Forelimb muscle (tissue), 1 donor: ENCODE results near the gene TRIM43B. TPM values are rescaled to one million over a fixed set of nuclear protein-coding genes. Genes with fewer than 3 reads are reported as not detected.
"Not testable (repeated sequence)": the region's sequence is repeated elsewhere in the genome, so short reads cannot be mapped to it uniquely, and the experiment has no call there.

Source experiments
- DNase-seq: peaks from one replicate; pipeline ENCODE4 v3.0.0-alpha.2; 2013; ENCODE audit warnings: low read depth
- polyA plus RNA-seq: library from polyadenylated mRNA; unstranded; fragments of 120-200 nt; gene quantifications from one replicate; pipeline ENCODE4 v1.2.1, GENCODE V29; 2013; ENCODE audit not compliant: insufficient read length

The TRIM43B gene
- not detected for polyA plus RNA-seq

DNA sequence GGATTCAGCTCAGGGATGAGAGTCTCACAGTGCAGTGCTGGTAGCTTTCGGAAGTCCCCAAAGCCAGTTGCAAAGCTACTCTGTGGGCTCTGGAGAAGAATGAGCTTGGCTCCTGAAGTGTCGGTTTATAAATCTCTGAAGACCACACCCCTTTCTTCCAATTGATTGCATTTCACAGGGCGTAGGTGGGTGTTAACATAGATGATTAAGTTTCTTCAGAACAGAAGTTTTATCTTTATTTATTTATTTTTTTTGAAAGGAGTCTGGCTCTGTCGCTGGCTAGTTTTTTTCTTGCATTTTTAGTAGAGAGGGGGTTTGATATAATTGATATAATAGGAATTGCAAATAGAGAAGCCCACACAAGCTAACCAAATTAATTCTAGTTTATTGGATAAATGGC lies at the start of gene TRIM43B:
Gene TRIM43B (minus strand): TSS at position 101 of the 400 bp plus-strand sequence. CDS start 2,040 bp downstream, outside the sequence.
- DNase-seq, result not testable (repeated sequence)

GRCh38 chr2:95531254-95531771 lies 46.8 kb upstream of the TRIM43B start:
- DNase-seq, result no peak

DNA sequence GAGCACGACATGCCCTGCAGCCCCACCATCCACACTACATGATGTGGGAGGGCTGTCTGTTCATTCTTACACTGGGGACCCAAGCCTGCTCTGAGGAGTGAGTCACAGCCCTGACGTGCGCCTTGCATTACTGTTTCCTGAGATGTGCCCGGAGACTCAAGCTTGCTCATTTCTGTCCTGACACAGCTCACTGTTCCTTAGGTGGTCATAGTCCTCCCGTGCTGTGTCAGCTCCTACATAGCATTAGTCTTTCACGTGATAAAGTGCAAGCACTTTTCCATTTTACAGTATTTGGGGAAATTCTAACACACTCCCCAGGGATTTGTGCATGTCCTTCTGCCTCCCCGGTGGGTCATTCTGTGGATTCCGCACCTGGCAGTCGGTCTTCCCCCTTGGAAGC lies 46.2 kb upstream of the TRIM43B start:
- DNase-seq, result no peak

GRCh38 chr2:95526360-95527341 lies 42.1 kb upstream of the TRIM43B start:
- no peak for DNase-seq

GRCh38 chr2:95525294-95526035 lies 40.9 kb upstream of the TRIM43B start:
- no peak for DNase-seq

GRCh38 chr2:95524195-95524594 lies 39.6 kb upstream of the TRIM43B start:
- DNase-seq, result no peak

GRCh38 chr2:95514718-95515117 lies 30.2 kb upstream of the TRIM43B start:
- DNase-seq, result no peak

DNA sequence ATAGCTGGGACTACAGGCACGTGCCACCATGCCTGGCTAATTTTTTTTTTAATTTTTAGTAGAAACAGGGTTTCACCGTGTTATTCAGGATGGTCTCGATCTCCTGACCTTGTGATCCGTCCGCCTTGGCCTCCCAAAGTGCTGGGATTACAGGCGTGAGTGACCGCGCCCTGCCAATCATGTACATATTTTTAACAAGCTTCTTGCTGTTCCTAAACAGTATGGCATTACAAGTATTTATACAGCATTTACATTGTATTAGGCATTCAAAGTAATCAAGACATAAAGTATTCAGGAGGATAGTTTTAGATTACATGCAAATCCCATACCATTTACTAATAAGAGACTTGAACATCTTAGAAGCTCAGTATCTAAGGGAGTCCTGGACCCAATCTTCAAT lies 29.7 kb upstream of the TRIM43B start:
- not testable (repeated sequence) for DNase-seq

DNA sequence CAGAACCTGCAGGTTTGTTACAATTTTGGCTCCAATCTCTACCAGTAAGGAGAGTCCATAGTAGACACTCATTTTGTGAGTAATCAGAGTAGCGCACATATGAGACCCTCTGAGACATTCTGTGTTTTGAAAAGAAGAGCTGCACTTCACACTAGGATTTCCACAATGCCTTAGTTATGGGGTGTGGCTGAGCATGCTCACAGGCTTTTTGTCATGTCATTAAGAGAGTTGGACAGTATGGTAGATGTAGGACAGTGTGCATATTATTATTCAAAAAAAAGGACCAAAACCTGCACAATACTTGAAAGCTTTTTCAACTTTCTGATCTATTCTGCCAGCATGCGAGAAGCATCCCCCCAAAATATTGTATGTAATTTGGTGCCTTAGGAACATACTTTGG lies 24.9 kb upstream of the TRIM43B start:
- no peak for DNase-seq

- DNase-seq, result no peak
These were observed 20.7 kb upstream of the TRIM43B start for GRCh38 chr2:95505222-95505621.

GRCh38 chr2:95500854-95501253 lies 16.3 kb upstream of the TRIM43B start:
- DNase-seq, result no peak

GRCh38 chr2:95492076-95492475 lies 7.5 kb upstream of the TRIM43B start:
- DNase-seq, result not testable (repeated sequence)

DNA sequence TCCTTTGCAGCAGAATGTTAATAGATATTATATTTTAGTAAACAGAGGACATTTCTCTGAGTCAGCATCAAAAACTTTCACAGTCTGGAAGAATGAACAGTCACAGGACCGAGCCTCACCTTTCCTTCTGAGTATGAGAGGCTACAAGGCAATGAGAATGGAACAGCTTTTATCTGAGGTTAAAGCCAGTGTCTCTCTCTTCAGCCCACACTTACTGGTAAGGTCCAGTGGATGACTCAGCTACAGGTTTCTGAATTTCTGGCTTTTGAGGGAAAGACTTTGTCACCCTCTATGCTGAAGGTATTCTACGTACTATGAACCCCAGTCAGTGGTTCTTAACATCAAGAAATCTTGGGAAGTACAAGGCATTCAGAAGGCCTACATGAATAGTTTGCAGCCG lies 9.5 kb downstream of the TRIM43B start:
- DNase-seq, result not testable (repeated sequence)

- DNase-seq, result not testable (repeated sequence)
These were observed 16.6 kb downstream of the TRIM43B start for GRCh38 chr2:95467984-95468383.

DNA sequence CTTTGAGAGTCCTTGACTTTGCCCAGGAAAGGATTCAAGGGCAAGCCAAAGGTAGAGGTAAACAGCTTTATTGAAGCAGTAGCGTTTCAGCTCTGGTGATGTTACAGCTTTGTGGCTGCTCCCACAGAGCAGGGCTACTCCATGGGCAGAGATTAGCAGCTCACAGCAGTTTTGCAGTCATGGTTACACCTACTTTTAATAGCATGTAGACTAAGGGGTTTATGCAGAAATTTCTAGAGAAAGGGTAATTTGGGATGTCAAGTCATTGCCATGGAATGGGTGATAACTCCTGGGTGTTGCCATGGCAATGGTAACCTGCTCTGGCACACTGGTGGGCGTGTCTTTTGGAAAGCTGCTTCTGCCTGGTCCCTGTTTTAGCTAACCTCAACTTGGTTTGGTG lies 18.0 kb downstream of the TRIM43B start:
- not testable (repeated sequence) for DNase-seq

GRCh38 chr2:95463292-95463691 lies 21.3 kb downstream of the TRIM43B start:
- not testable (repeated sequence) for DNase-seq

DNA sequence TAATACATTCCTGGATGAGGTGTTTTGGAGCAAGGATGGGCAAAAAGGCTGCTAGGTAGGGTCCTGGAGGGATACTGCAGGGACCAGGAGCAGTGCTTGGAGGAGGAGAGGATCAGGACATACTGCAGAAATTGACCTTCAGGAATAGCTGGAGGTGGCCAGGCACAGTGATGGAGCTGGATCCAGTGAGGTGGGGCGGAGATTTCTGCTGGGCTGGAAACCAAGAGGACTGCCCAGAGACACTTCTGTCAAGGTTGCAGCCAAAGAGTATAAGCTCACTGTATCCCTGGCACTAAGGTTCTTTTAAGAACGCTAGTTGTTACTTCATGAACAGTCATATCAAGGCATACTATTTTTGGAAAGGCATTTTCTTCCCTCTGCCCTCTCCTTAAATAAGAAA lies 39.2 kb downstream of the TRIM43B start:
- not testable (repeated sequence) for DNase-seq

DNA sequence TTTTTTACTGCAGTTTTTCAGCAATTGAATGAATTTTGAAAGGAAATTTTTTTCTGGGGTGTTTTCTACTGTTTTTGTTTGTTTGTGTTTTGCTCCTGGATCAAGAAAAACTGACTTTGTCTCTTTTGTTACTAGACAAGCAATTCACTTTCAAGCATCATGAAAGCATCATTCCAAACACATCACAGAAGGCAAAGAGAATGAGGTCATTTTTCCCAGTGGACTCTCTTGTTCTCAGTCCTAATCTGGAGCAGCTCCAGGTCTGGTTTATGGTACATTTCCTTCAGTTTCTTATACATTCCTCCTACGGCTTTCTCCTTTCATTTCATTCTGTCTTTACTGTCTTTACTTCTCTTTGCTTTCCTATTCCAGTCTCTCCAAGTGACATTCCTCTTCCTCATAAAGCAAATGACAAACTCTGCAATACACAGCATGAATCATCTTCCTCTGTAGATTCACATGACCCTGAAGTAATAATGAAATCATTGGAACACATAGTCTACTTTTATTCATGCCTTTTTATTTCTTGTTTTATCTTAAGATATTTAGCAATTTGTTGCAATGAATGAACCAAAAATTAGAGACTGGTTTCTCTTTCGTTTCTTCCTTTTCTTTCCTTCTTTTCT lies 42.0 kb downstream of the TRIM43B start:
- DNase-seq, result not testable (repeated sequence)

- not testable (repeated sequence) for DNase-seq
These were observed 48.7 kb downstream of the TRIM43B start for GRCh38 chr2:95435872-95436209.

- DNase-seq, result not testable (repeated sequence)
These were observed 49.2 kb downstream of the TRIM43B start for GRCh38 chr2:95435162-95435871.

DNA sequence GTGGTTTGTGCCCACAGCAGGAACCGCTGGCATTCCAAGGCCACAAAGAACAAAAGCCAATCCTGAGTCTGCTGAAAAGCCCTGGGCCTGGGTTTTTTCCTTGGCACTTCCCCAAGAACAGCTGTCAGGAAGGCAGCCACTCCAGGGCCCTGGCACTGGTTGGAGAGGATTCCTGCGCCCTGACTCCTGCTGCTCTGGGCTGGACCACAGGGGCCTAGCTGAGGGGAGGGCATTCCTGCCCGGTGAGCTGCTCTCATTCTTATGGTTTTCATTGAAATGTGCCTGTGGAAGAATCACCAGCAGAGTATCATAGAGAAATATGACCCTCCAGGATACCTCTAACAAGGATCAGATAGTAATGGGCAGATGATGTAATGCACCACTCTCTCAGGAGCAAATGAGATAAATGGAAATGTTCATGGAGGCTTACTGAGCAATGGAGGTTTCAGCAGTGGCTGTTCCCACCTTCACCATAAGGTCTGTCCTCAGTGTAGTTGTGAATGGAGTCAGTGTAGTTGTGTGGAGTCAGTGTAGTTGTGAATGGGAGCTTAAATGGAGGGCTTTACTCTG lies 50.0 kb downstream of the TRIM43B start:
- not testable (repeated sequence) for DNase-seq
